Esophagus squamous epithelium (tissue), 4 donors: ENCODE data around the gene CCDC136.

Experiments used
- POLR2A ChIP-seq, 4 donors: fragments of 450-650 bp; IDR thresholded peaks; one replicate each; pipeline ENCODE4 v1.6.1; 2017; ENCODE audit warnings: antibody characterized with exemption in 4 of 4, mild to moderate bottlenecking in 4 of 4, moderate library complexity in 3 of 4
- TF ChIP-seq, protein P1 (sequence below), 6 experiments: fragments of 450-650 bp in 4 of 6; fragments of 200-600 bp in 2 of 6; sonication (generic) in 2 of 6; IDR thresholded peaks; one replicate each; pipeline ENCODE4 v1.5.1; 2016 to 2019; ENCODE audit warnings: antibody characterized with exemption in 6 of 6, mild to moderate bottlenecking in 4 of 6, moderate library complexity in 4 of 6

DNA sequence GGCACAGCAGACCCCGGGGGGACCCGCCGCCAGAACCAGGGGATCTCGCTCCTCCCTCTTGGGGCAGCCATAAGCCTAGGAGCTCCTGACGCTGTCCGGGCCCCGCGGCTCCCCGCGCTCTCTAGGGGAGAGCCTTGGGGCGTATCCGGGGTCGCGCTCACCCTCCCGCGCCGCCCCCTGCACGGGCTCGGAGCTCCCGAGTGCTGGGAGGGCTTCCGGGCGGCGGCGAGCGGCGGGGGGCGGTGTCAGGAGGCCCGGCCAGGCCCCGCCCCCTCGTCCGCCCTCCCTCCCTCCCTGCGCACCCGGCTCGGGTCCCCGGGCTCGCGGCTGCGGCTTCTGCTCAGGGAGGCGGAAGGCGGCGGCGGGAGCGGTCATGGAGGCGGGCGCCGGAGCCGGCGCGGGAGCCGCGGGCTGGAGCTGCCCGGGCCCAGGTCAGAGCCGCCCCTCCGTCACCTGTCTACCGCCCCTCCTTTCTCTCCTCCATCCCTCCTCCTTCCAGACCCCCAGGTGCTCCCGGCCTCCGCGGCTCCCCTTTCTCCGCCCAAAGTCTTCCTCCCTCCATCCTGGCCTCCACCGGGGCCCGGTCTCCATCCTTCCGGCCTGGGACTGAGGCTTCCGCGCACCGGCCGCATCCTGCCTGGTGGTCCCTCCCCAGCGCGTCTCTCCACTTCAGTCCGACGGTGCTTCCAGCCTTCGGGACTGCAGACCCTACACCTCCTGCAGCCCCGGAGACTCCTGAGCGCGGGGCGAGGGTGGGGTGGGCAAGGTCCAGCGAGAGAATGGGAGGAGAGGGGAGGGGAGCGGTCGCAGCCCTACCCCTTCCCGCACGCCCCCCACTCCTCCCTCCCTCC is at the start of gene CCDC136:
- peak in 2 of 4 donors; percentile 19 to 42 for TF ChIP-seq POLR2A (IDR thresholded peaks at IDR 0.05)
- TF ChIP-seq, protein P1, sequence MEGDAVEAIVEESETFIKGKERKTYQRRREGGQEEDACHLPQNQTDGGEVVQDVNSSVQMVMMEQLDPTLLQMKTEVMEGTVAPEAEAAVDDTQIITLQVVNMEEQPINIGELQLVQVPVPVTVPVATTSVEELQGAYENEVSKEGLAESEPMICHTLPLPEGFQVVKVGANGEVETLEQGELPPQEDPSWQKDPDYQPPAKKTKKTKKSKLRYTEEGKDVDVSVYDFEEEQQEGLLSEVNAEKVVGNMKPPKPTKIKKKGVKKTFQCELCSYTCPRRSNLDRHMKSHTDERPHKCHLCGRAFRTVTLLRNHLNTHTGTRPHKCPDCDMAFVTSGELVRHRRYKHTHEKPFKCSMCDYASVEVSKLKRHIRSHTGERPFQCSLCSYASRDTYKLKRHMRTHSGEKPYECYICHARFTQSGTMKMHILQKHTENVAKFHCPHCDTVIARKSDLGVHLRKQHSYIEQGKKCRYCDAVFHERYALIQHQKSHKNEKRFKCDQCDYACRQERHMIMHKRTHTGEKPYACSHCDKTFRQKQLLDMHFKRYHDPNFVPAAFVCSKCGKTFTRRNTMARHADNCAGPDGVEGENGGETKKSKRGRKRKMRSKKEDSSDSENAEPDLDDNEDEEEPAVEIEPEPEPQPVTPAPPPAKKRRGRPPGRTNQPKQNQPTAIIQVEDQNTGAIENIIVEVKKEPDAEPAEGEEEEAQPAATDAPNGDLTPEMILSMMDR (IDR thresholded peaks at IDR 0.05) = no peak
